ENCODE data around the gene RRM1. TPM values are rescaled to one million over a fixed set of nuclear protein-coding genes. Genes with fewer than 3 reads are reported as not detected.

RRM1 gene
- total RNA-seq, 8 experiments from 2014 or later = 8.7 to 104 (median 38.4) TPM

- Histone ChIP-seq H3K27ac (no peak overlapping the region), H3K4me1 (replicated peaks in 1 of 2) (no peaks in the 10 kb centered on the region), H3K4me3 (no peak overlapping the region)
- in situ Hi-C loops (cut with MboI; ENCODE audit: low pct_unique_long_range_greater_than_20kb in 2 of 9, low sequenced_read_pairs in 9 of 9, unreplicated experiment in 9 of 9) = loop anchor here in 1 of 9 experiments (25.0 kb wide), 1 partner anchor 202 kb away; the partner anchor contains the start of gene STIM1
- 100% methylated on average over 1 of the region's 1 CpG; no CpG with 5 or more reads in 9 of the 10 experiments for WGBS, 10 experiments
- no peak for ATAC-seq (replicated peaks in 6 of 8)
Observed at GRCh38 chr11:4064278-4064955, 30.2 kb upstream of the RRM1 start.

- in situ Hi-C loops (cut with MboI; ENCODE audit: low pct_unique_long_range_greater_than_20kb in 2 of 9, low sequenced_read_pairs in 9 of 9, unreplicated experiment in 9 of 9) = loop anchor here in 1 of 9 experiments (25.0 kb wide), 1 partner anchor 203 kb away; the partner anchor contains the start of gene STIM1
Observed at GRCh38 chr11:4065086-4065485, 29.5 kb upstream of the RRM1 start.

GRCh38 chr11:4065601-4066377, 28.8 kb upstream of the RRM1 start:
- WGBS, 10 experiments = 54 to 86% (median 78%) methylated on average over 1 to 2 of the region's 2 CpGs; no CpG with 5 or more reads in 6 of the 10 experiments
- Histone ChIP-seq H3K27ac (no peak overlapping the region), H3K4me1 (replicated peaks in 1 of 2) (no peaks in the 10 kb centered on the region), H3K4me3 (no peak overlapping the region)
- no peak for ATAC-seq (replicated peaks in 6 of 8)
- in situ Hi-C loops (cut with MboI; ENCODE audit: low pct_unique_long_range_greater_than_20kb in 2 of 9, low sequenced_read_pairs in 9 of 9, unreplicated experiment in 9 of 9) = loop anchor here in 1 of 9 experiments (25.0 kb wide), 1 partner anchor 203 kb away; the partner anchor contains the start of gene STIM1

More at GRCh38 chr11:4065086-4065485, 29.5 kb upstream of the RRM1 start:
- H3K4me3 ChIP-seq = no peak overlapping the region
- no peaks in the 10 kb centered on the region for H3K4me1 ChIP-seq (replicated peaks in 1 of 2)
- WGBS, 10 experiments = 80 to 100% (median 100%) methylated on average over 1 of the region's 1 CpG; no CpG with 5 or more reads in 4 of the 10 experiments
- H3K27ac ChIP-seq = no peak overlapping the region
- no peak for ATAC-seq (replicated peaks in 6 of 8)

- no peaks in the 10 kb centered on the region for H3K4me1 ChIP-seq (replicated peaks in 1 of 2)
- WGBS, 10 experiments = 69 to 100% (median 90%) methylated on average over 1 to 5 of the region's 5 CpGs; no CpG with 5 or more reads in 3 of the 10 experiments
- ATAC-seq (replicated peaks in 6 of 8) = no peak
- H3K4me3 ChIP-seq = no peak overlapping the region
- H3K27ac ChIP-seq = no peak overlapping the region
- in situ Hi-C loops (cut with MboI; ENCODE audit: low pct_unique_long_range_greater_than_20kb in 2 of 9, low sequenced_read_pairs in 9 of 9, unreplicated experiment in 9 of 9) = loop anchor here in 1 of 9 experiments (25.0 kb wide), 1 partner anchor 205 kb away; the partner anchor contains the start of gene STIM1
Observed at GRCh38 chr11:4066910-4067309, 27.7 kb upstream of the RRM1 start.

GRCh38 chr11:4068962-4069361, 25.6 kb upstream of the RRM1 start:
- WGBS, 10 experiments = 0 to 100% (median 60%) methylated on average over 1 of the region's 1 CpG; no CpG with 5 or more reads in 3 of the 10 experiments
- Histone ChIP-seq H3K4me1 (replicated peaks in 1 of 2) (no peaks in the 10 kb centered on the region), H3K27ac (no peak overlapping the region), H3K4me3 (no peak overlapping the region)
- no peak for ATAC-seq (replicated peaks in 6 of 8)
- in situ Hi-C loops (cut with MboI; ENCODE audit: low pct_unique_long_range_greater_than_20kb in 2 of 9, low sequenced_read_pairs in 9 of 9, unreplicated experiment in 9 of 9) = loop anchor here in 1 of 9 experiments (25.0 kb wide), 1 partner anchor 207 kb away; the partner anchor contains the start of gene STIM1

- in situ Hi-C loops (cut with MboI; ENCODE audit: low pct_unique_long_range_greater_than_20kb in 2 of 9, low sequenced_read_pairs in 9 of 9, unreplicated experiment in 9 of 9) = loop anchor here in 6 of 9 experiments (5.0 to 25.0 kb wide), 4 partner anchors 209 to 227 kb away; partner anchors contain the start of genes STIM1 (in 3 of the 6) and RHOG (in 2 of the 6)
- ATAC-seq (replicated peaks in 6 of 8) = no peak
- H3K4me3 ChIP-seq = no peak overlapping the region
- no peaks in the 10 kb centered on the region for H3K4me1 ChIP-seq (replicated peaks in 1 of 2)
- H3K27ac ChIP-seq = no peak overlapping the region
Observed at GRCh38 chr11:4071325-4071724, 23.3 kb upstream of the RRM1 start.

- peak in 2 of 8 experiments; percentile 31 to 81 for ATAC-seq (replicated peaks in 6 of 8)
- no peak overlapping the region for H3K27ac ChIP-seq
- in situ Hi-C loops (cut with MboI; ENCODE audit: low pct_unique_long_range_greater_than_20kb in 2 of 9, low sequenced_read_pairs in 9 of 9, unreplicated experiment in 9 of 9) = loop anchor here in 6 of 9 experiments (5.0 to 25.0 kb wide), 4 partner anchors 210 to 227 kb away; partner anchors contain the start of genes STIM1 (in 3 of the 6) and RHOG (in 2 of the 6)
- H3K4me1 ChIP-seq (replicated peaks in 1 of 2) = no peaks in the 10 kb centered on the region
- no peak overlapping the region for H3K4me3 ChIP-seq
Observed at GRCh38 chr11:4071914-4072313, 22.7 kb upstream of the RRM1 start.

- ATAC-seq (replicated peaks in 6 of 8) = peak in 7 of 8 experiments; percentile 61 to 95 (median 90)
- H3K4me3 ChIP-seq = no peak overlapping the region
- H3K27ac ChIP-seq = no peak overlapping the region
- 0 to 37% (median 12%) methylated on average over 2 to 4 of the region's 4 CpGs for WGBS, 10 experiments
- H3K4me1 ChIP-seq (replicated peaks in 1 of 2) = no peaks in the 10 kb centered on the region
- in situ Hi-C loops (cut with MboI; ENCODE audit: low pct_unique_long_range_greater_than_20kb in 2 of 9, low sequenced_read_pairs in 9 of 9, unreplicated experiment in 9 of 9) = loop anchor here in 6 of 9 experiments (5.0 to 25.0 kb wide), 4 partner anchors 210 to 228 kb away; partner anchors contain the start of genes STIM1 (in 3 of the 6) and RHOG (in 2 of the 6)
Observed at GRCh38 chr11:4072668-4073285, 21.8 kb upstream of the RRM1 start.

- Histone ChIP-seq H3K27ac (no peak overlapping the region), H3K4me3 (no peak overlapping the region), H3K4me1 (replicated peaks in 1 of 2) (no peaks in the 10 kb centered on the region)
- ATAC-seq (replicated peaks in 6 of 8) = no peak
- 92% methylated on average over 5 of the region's 7 CpGs; no CpG with 5 or more reads in 9 of the 10 experiments for WGBS, 10 experiments
- in situ Hi-C loops (cut with MboI; ENCODE audit: low pct_unique_long_range_greater_than_20kb in 2 of 9, low sequenced_read_pairs in 9 of 9, unreplicated experiment in 9 of 9) = loop anchor here in 6 of 9 experiments (5.0 to 25.0 kb wide), 4 partner anchors 212 to 229 kb away; partner anchors contain the start of genes STIM1 (in 3 of the 6) and RHOG (in 2 of the 6)
Observed at GRCh38 chr11:4074266-4074665, 20.3 kb upstream of the RRM1 start.

- no peak for ATAC-seq (replicated peaks in 6 of 8)
- Histone ChIP-seq H3K4me1 (replicated peaks in 1 of 2) (no peaks in the 10 kb centered on the region), H3K4me3 (no peak overlapping the region), H3K27ac (no peak overlapping the region)
- in situ Hi-C loops (cut with MboI; ENCODE audit: low pct_unique_long_range_greater_than_20kb in 2 of 9, low sequenced_read_pairs in 9 of 9, unreplicated experiment in 9 of 9) = loop anchor here in 6 of 9 experiments (10.0 to 25.0 kb wide), 4 partner anchors 214 to 239 kb away; partner anchors contain the start of genes RHOG (in 3 of the 6) and STIM1 (in 3 of the 6)
- 44 to 100% (median 97%) methylated on average over 1 of the region's 1 CpG for WGBS, 10 experiments
Observed at GRCh38 chr11:4076774-4077173, 17.8 kb upstream of the RRM1 start.

- H3K27ac ChIP-seq = no peak overlapping the region
- WGBS, 10 experiments = 67 to 100% (median 75%) methylated on average over 1 to 4 of the region's 9 CpGs; no CpG with 5 or more reads in 4 of the 10 experiments
Observed at GRCh38 chr11:4083198-4083597, 11.4 kb upstream of the RRM1 start.

More at GRCh38 chr11:4083198-4083597, 11.4 kb upstream of the RRM1 start:
- Histone ChIP-seq H3K4me3 (no peak overlapping the region), H3K4me1 (replicated peaks in 1 of 2) (peaks cover 19 to 23% of the 10 kb centered on the region in 2 donors)
- in situ Hi-C loops (cut with MboI; ENCODE audit: low pct_unique_long_range_greater_than_20kb in 2 of 9, low sequenced_read_pairs in 9 of 9, unreplicated experiment in 9 of 9) = loop anchor here in 2 of 9 experiments (25.0 kb wide), 2 partner anchors 221 to 246 kb away; partner anchors contain the start of genes RHOG (in 1 of the 2) and STIM1 (in 1 of the 2)
- ATAC-seq (replicated peaks in 6 of 8) = no peak

All from motor neuron (in vitro differentiated cells).